Ishikawa (cell line): ENCODE results near the gene AATK.

Experiments
- EP300 ChIP-seq: IDR thresholded peaks from 2 replicates; pipeline ENCODE4 v1.6.1; 2012; ENCODE audit warnings: borderline replicate concordance
- RAD21 ChIP-seq: IDR thresholded peaks from 2 replicates; pipeline ENCODE4 v1.6.1; 2012; ENCODE audit warnings: low read depth
- REST ChIP-seq: IDR thresholded peaks from 2 replicates; pipeline ENCODE4 v1.6.1; 2012; ENCODE audit warnings: low read depth, mild to moderate bottlenecking
- TEAD4 ChIP-seq: IDR thresholded peaks from 2 replicates; pipeline ENCODE4 v1.6.1; 2012
- YY1 ChIP-seq: IDR thresholded peaks from 2 replicates; pipeline ENCODE4 v1.6.1; 2012; ENCODE audit warnings: low read depth

- TF ChIP-seq REST (no peak), EP300 (no peak), YY1 (no peak), RAD21 (no peak), TEAD4 (no peak)
Measured at GRCh38 chr17:81132197-81132540, 33.9 kb downstream of the AATK start.
